Measurements from ENCODE around the gene DQX1. TPM values are rescaled to one million over a fixed set of nuclear protein-coding genes. Genes with fewer than 3 reads are reported as not detected.

DQX1 gene
- polyA plus RNA-seq, 1 donor (not counting 4 experiments of a cell fraction or from before 2014, with no cell fraction given) = 5.9 TPM

DNA sequence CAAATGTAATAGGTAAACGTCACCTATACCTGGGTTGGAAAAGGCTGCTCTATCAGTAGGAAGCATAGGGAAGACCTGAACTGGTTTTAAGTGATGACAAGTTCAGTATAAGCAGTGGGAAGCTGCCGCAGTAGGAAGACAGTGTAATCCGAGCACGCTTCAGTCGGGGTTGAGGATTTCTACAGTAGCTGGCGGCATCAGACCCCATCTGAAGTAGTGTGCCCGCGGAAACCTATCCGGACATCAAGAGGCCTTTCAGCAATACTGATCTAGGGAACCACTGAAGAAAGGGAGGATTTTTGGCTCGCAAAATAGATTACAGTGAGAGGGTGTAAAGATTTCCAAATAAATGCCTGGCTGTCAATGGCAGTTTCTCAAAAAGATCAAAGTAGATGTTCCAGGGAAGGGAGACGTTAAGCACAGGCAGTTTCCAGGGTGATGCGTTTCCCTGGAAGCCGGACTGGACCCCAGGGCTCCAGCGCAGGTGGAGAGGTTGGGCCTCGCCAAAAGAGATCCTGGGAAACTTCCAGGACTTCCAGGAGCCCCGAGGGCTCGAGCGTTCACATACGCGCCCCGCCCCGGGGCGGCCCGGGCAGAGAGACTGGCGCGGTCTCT lies 22.4 kb upstream of the DQX1 start:
- peak overlapping the region; percentile 56 for H3K9ac ChIP-seq (ENCODE audit: control insufficient read depth, extremely low read depth, insufficient read depth, low read length)
- H2AFZ ChIP-seq (ENCODE audit: control insufficient read depth, low read length) = peak overlapping the region; percentile 77
- no peak overlapping the region for H3K27ac ChIP-seq (ENCODE audit: control insufficient read depth, insufficient read depth, low read length)
- no peaks in the 10 kb centered on the region for H3K79me2 ChIP-seq (ENCODE audit: control insufficient read depth, insufficient read depth, low read length)
- H3K4me2 ChIP-seq (ENCODE audit: control insufficient read depth, extremely low read depth, insufficient read depth, low read depth, low read length) = peak overlapping the region; percentile 87
- H3K27me3 ChIP-seq (ENCODE audit: control insufficient read depth, extremely low read depth, insufficient read depth, low read length) = no peaks in the 10 kb centered on the region
- peak overlapping the region; percentile 39 to 70 (median 69) for H3K4me3 ChIP-seq (ENCODE audit: control insufficient read depth in 2 of 3, extremely low read depth in 1 of 3, insufficient read depth in 2 of 3, low read depth in 1 of 3, low read length in 3 of 3)
- no peaks in the 10 kb centered on the region for H3K9me3 ChIP-seq (ENCODE audit: control insufficient read depth, low read depth, low read length)
- peaks cover 12% of the 10 kb centered on the region for H3K4me1 ChIP-seq (ENCODE audit: control insufficient read depth, extremely low read depth, insufficient read depth, low read length)
- no peaks in the 10 kb centered on the region for H3K9me1 ChIP-seq (ENCODE audit: control insufficient read depth, extremely low read depth, insufficient read depth, low read length)
- no peaks in the 10 kb centered on the region for H3K36me3 ChIP-seq (ENCODE audit: control insufficient read depth in 2 of 2, extremely low read depth in 1 of 2, insufficient read depth in 2 of 2, low read length in 2 of 2)
- dilution Hi-C loops (cut with MboI; ENCODE audit: extremely low pct_ligation_motif_present, low sequenced_read_pairs) = no loop called here
- DNase-seq (ENCODE audit: low read depth, low spot score) = no peak
- no peaks in the 10 kb centered on the region for H4K20me1 ChIP-seq (ENCODE audit: control insufficient read depth, extremely low read depth, insufficient read depth, low read length)
- no peak for FAIRE-seq
- TF ChIP-seq EZH2 (IDR thresholded peaks at IDR 0.05; ENCODE audit: low read length) = no peak
- TF ChIP-seq, protein P1, sequence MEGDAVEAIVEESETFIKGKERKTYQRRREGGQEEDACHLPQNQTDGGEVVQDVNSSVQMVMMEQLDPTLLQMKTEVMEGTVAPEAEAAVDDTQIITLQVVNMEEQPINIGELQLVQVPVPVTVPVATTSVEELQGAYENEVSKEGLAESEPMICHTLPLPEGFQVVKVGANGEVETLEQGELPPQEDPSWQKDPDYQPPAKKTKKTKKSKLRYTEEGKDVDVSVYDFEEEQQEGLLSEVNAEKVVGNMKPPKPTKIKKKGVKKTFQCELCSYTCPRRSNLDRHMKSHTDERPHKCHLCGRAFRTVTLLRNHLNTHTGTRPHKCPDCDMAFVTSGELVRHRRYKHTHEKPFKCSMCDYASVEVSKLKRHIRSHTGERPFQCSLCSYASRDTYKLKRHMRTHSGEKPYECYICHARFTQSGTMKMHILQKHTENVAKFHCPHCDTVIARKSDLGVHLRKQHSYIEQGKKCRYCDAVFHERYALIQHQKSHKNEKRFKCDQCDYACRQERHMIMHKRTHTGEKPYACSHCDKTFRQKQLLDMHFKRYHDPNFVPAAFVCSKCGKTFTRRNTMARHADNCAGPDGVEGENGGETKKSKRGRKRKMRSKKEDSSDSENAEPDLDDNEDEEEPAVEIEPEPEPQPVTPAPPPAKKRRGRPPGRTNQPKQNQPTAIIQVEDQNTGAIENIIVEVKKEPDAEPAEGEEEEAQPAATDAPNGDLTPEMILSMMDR (optimal IDR thresholded peaks at IDR 0.05 in 1 of 3, IDR thresholded peaks at IDR 0.05 in 1 of 3, conservative IDR thresholded peaks at IDR 0.05 in 1 of 3; ENCODE audit: extremely low read depth in 1 of 3, insufficient read depth in 2 of 3, low read length in 3 of 3) = no peak

DNA sequence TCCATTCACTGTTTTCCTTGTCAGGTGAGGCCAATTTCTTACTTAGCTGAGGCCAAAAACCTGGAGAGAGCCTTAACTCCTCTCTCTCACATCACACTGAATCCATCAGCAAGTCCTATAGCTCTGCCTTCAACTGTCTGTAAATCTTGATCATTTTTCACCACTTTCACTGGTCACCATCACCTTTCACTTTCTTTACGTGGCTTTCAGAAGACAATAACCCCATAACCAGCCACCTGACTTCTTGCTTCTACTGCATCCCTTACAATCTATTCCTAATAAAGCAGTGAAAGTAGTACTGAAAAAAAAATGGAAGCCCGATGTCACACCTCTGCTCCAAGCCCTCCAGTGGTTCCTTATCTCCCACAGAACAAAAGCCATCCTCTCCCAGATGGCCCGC lies 20.0 kb upstream of the DQX1 start:
- Histone ChIP-seq H3K9me3 (ENCODE audit: control insufficient read depth, low read depth, low read length) (no peaks in the 10 kb centered on the region), H3K9me1 (ENCODE audit: control insufficient read depth, extremely low read depth, insufficient read depth, low read length) (no peaks in the 10 kb centered on the region), H3K27me3 (ENCODE audit: control insufficient read depth, extremely low read depth, insufficient read depth, low read length) (no peaks in the 10 kb centered on the region), H3K36me3 (ENCODE audit: control insufficient read depth in 2 of 2, extremely low read depth in 1 of 2, insufficient read depth in 2 of 2, low read length in 2 of 2) (no peaks in the 10 kb centered on the region), H3K4me2 (ENCODE audit: control insufficient read depth, extremely low read depth, insufficient read depth, low read depth, low read length) (no peak overlapping the region), H3K79me2 (ENCODE audit: control insufficient read depth, insufficient read depth, low read length) (no peaks in the 10 kb centered on the region), H2AFZ (ENCODE audit: control insufficient read depth, low read length) (no peak overlapping the region), H3K4me3 (ENCODE audit: control insufficient read depth in 2 of 3, extremely low read depth in 1 of 3, insufficient read depth in 2 of 3, low read depth in 1 of 3, low read length in 3 of 3) (no peak overlapping the region), H3K27ac (ENCODE audit: control insufficient read depth, insufficient read depth, low read length) (no peak overlapping the region), H3K4me1 (ENCODE audit: control insufficient read depth, extremely low read depth, insufficient read depth, low read length) (peaks cover 12% of the 10 kb centered on the region), H4K20me1 (ENCODE audit: control insufficient read depth, extremely low read depth, insufficient read depth, low read length) (no peaks in the 10 kb centered on the region), H3K9ac (ENCODE audit: control insufficient read depth, extremely low read depth, insufficient read depth, low read length) (no peak overlapping the region)
- DNase-seq (ENCODE audit: low read depth, low spot score) (no peak), FAIRE-seq (no peak)
- TF ChIP-seq, protein P1 (optimal IDR thresholded peaks at IDR 0.05 in 1 of 3, IDR thresholded peaks at IDR 0.05 in 1 of 3, conservative IDR thresholded peaks at IDR 0.05 in 1 of 3; ENCODE audit: extremely low read depth in 1 of 3, insufficient read depth in 2 of 3, low read length in 3 of 3) = no peak
- TF ChIP-seq EZH2 (IDR thresholded peaks at IDR 0.05; ENCODE audit: low read length) = no peak
- dilution Hi-C loops (cut with MboI; ENCODE audit: extremely low pct_ligation_motif_present, low sequenced_read_pairs) = no loop called here

All from keratinocyte (primary cell).